Head of caudate nucleus (tissue), 42 donors: Measurements from ENCODE around the gene LY6G5B.

Experiments used
- DNase-seq, 42 donors: peaks; one replicate each; pipeline versions ENCODE4 v3.0.0 to v3.0.0-alpha.2; 2020 to 2021; ENCODE audit warnings: mixed read lengths in 7 of 42
- intact Hi-C: fragments of 100-400 bp; cut with DNase I; formaldehyde crosslinking; loops from one replicate; pipeline ENCODE4 v1.15.0; 2022

Gene LY6G5B

GRCh38 chr6:31659649-31660380 lies 10.0 kb upstream of the LY6G5B start:
- intact Hi-C loops: loop anchor here (1.0 kb wide), 1 partner anchor 8 kb away; the partner anchor contains the start of gene BAG6
- DNase-seq: peak in 5 of 42 donors; percentile 12 to 50 (median 17)

GRCh38 chr6:31660381-31661261 lies 9.2 kb upstream of the LY6G5B start, which contains the start of gene C6orf47:
Gene C6orf47, minus strand, starts transcription at chr6:31660778. Its CDS starts 831 bp downstream, at chr6:31659947.
- intact Hi-C loops: loop anchor here (1.0 kb wide), 1 partner anchor 8 kb away; the partner anchor contains the start of gene BAG6
- DNase-seq: peak; percentile 64 to 94 (median 86)

GRCh38 chr6:31661262-31662123 lies 8.3 kb upstream of the LY6G5B start:
- intact Hi-C loops: no loop called here
- no peak for DNase-seq

- DNase-seq: no peak
- intact Hi-C loops: no loop called here
Measured at GRCh38 chr6:31662124-31662723, 7.6 kb upstream of the LY6G5B start.

GRCh38 chr6:31663126-31663960 lies 6.4 kb upstream of the LY6G5B start:
- no peak for DNase-seq
- intact Hi-C loops: no loop called here

GRCh38 chr6:31663961-31664789 lies 5.6 kb upstream of the LY6G5B start:
- no peak for DNase-seq
- intact Hi-C loops: no loop called here

GRCh38 chr6:31664790-31665500 lies 4.8 kb upstream of the LY6G5B start, which contains the start of gene GPANK1:
Gene GPANK1, minus strand, starts transcription at chr6:31664997. Its CDS starts 519 bp downstream, at chr6:31664478.
- DNase-seq: peak; percentile 80 to 96 (median 90)
- intact Hi-C loops: loop anchor here (1.0 to 5.0 kb wide), 2 partner anchors 13 to 43 kb away; partner anchors contain the start of genes BAG6 and PRRC2A

- peak; percentile 99 to 100 (median 100) for DNase-seq
- intact Hi-C loops: loop anchor here (1.0 to 5.0 kb wide), 2 partner anchors 13 to 43 kb away; partner anchors contain the start of genes BAG6 and PRRC2A
Measured at GRCh38 chr6:31665501-31666336, 4.1 kb upstream of the LY6G5B start, which contains the start of gene CSNK2B. Gene CSNK2B, plus strand, starts transcription at chr6:31666080. Its CDS starts 752 bp downstream, at chr6:31666832.

- intact Hi-C loops: loop anchor here (5.0 kb wide), 1 partner anchor 44 kb away; the partner anchor contains the start of gene PRRC2A
- peak in 1 of 42 donors; percentile 15 for DNase-seq
Measured at GRCh38 chr6:31666337-31666965, 3.3 kb upstream of the LY6G5B start.

GRCh38 chr6:31676322-31676903 lies 6.6 kb downstream of the LY6G5B start:
- no peak for DNase-seq
- intact Hi-C loops: no loop called here

GRCh38 chr6:31676904-31677303 lies 7.1 kb downstream of the LY6G5B start:
- no peak for DNase-seq
- intact Hi-C loops: no loop called here

GRCh38 chr6:31677955-31678354 lies 8.2 kb downstream of the LY6G5B start:
- intact Hi-C loops: no loop called here
- no peak for DNase-seq

- intact Hi-C loops: loop anchor here (2.0 kb wide), 1 partner anchor 150 kb away; no protein-coding TSS in a partner anchor
- DNase-seq: peak; percentile 69 to 93 (median 82)
Measured at GRCh38 chr6:31680226-31681134, 10.7 kb downstream of the LY6G5B start, which contains the start of gene LY6G5C. Gene LY6G5C, minus strand, starts transcription at chr6:31681067. Its CDS starts 694 bp downstream, at chr6:31680373.
